ENCODE results near the gene TUT4.

TUT4 gene

GRCh38 chr1:52504720-52505119 is 48.2 kb downstream of the TUT4 start:
- no peaks in the 10 kb centered on the region; the same call in 1 of the 2 replicates for H3K79me2 ChIP-seq (ENCODE audit: low read length)
- no peak overlapping the region for H3K4me3 ChIP-seq (ENCODE audit: low read length)
- H3K4me1 ChIP-seq (ENCODE audit: low read length), result no peaks in the 10 kb centered on the region
- TF ChIP-seq CTCF (IDR thresholded peaks at IDR 0.05; ENCODE audit: low read depth, low read length) (no peak), EZH2phosphoT487 (IDR thresholded peaks at IDR 0.05; ENCODE audit: low read depth) (no peak)
- H3K9ac ChIP-seq (ENCODE audit: low read length), result no peak overlapping the region
- H3K27ac ChIP-seq (ENCODE audit: low read length), result no peak overlapping the region
- H2AFZ ChIP-seq (ENCODE audit: low read depth, low read length), result no peak overlapping the region
- no peaks in the 10 kb centered on the region for H3K27me3 ChIP-seq (ENCODE audit: low read depth, low read length)
- H3K9me3 ChIP-seq (ENCODE audit: insufficient read depth, low read length), result no peaks in the 10 kb centered on the region
- H4K20me1 ChIP-seq (ENCODE audit: insufficient read depth, low read length), result no peaks in the 10 kb centered on the region
- peaks cover 6% of the 10 kb centered on the region for H3K36me3 ChIP-seq (replicated peaks; ENCODE audit: low read depth, low read length)
- H3K4me2 ChIP-seq (ENCODE audit: low read length), result no peak overlapping the region

GRCh38 chr1:52503706-52504105 is 49.2 kb downstream of the TUT4 start:
- peaks cover 6% of the 10 kb centered on the region for H3K36me3 ChIP-seq (replicated peaks; ENCODE audit: low read depth, low read length)
- H3K9me3 ChIP-seq (ENCODE audit: insufficient read depth, low read length), result no peaks in the 10 kb centered on the region
- no peaks in the 10 kb centered on the region for H4K20me1 ChIP-seq (ENCODE audit: insufficient read depth, low read length)
- H2AFZ ChIP-seq (ENCODE audit: low read depth, low read length), result no peak overlapping the region
- H3K27ac ChIP-seq (ENCODE audit: low read length), result no peak overlapping the region
- H3K4me3 ChIP-seq (ENCODE audit: low read length), result no peak overlapping the region
- H3K9ac ChIP-seq (ENCODE audit: low read length), result no peak overlapping the region
- H3K79me2 ChIP-seq (ENCODE audit: low read length), result peaks cover 5% of the 10 kb centered on the region; the same call in 1 of the 2 replicates
- TF ChIP-seq EZH2phosphoT487 (IDR thresholded peaks at IDR 0.05; ENCODE audit: low read depth) (no peak), CTCF (IDR thresholded peaks at IDR 0.05; ENCODE audit: low read depth, low read length) (no peak)
- no peaks in the 10 kb centered on the region for H3K27me3 ChIP-seq (ENCODE audit: low read depth, low read length)
- H3K4me1 ChIP-seq (ENCODE audit: low read length), result no peaks in the 10 kb centered on the region
- H3K4me2 ChIP-seq (ENCODE audit: low read length), result no peak overlapping the region

- no peaks in the 10 kb centered on the region for H3K4me1 ChIP-seq (ENCODE audit: low read length)
- TF ChIP-seq CTCF (IDR thresholded peaks at IDR 0.05; ENCODE audit: low read depth, low read length), result no peak
- TF ChIP-seq EZH2phosphoT487 (IDR thresholded peaks at IDR 0.05; ENCODE audit: low read depth), result no peak
- H2AFZ ChIP-seq (ENCODE audit: low read depth, low read length), result no peak overlapping the region
- H3K4me3 ChIP-seq (ENCODE audit: low read length), result no peak overlapping the region
- H3K9me3 ChIP-seq (ENCODE audit: insufficient read depth, low read length), result no peaks in the 10 kb centered on the region
- no peak overlapping the region for H3K27ac ChIP-seq (ENCODE audit: low read length)
- H3K9ac ChIP-seq (ENCODE audit: low read length), result no peak overlapping the region
- no peak overlapping the region for H3K4me2 ChIP-seq (ENCODE audit: low read length)
- peaks cover 6% of the 10 kb centered on the region for H3K36me3 ChIP-seq (replicated peaks; ENCODE audit: low read depth, low read length)
- peaks cover 5% of the 10 kb centered on the region for H3K79me2 ChIP-seq (ENCODE audit: low read length)
- H4K20me1 ChIP-seq (ENCODE audit: insufficient read depth, low read length), result no peaks in the 10 kb centered on the region
- no peaks in the 10 kb centered on the region for H3K27me3 ChIP-seq (ENCODE audit: low read depth, low read length)
Measured at GRCh38 chr1:52502789-52503188, 50.1 kb downstream of the TUT4 start.

GRCh38 chr1:52487632-52488031 is 65.3 kb downstream of the TUT4 start:
- H3K27ac ChIP-seq (ENCODE audit: low read length), result no peak overlapping the region
- H3K27me3 ChIP-seq (ENCODE audit: low read depth, low read length), result no peaks in the 10 kb centered on the region
- no peaks in the 10 kb centered on the region for H3K9me3 ChIP-seq (ENCODE audit: insufficient read depth, low read length)
- TF ChIP-seq EZH2phosphoT487 (IDR thresholded peaks at IDR 0.05; ENCODE audit: low read depth) (no peak), CTCF (IDR thresholded peaks at IDR 0.05; ENCODE audit: low read depth, low read length) (no peak)
- no peaks in the 10 kb centered on the region for H3K79me2 ChIP-seq (ENCODE audit: low read length)
- peaks cover 6% of the 10 kb centered on the region for H3K36me3 ChIP-seq (replicated peaks; ENCODE audit: low read depth, low read length)
- H3K4me2 ChIP-seq (ENCODE audit: low read length), result no peak overlapping the region
- no peak overlapping the region for H3K4me3 ChIP-seq (ENCODE audit: low read length)
- H3K9ac ChIP-seq (ENCODE audit: low read length), result no peak overlapping the region
- no peaks in the 10 kb centered on the region for H4K20me1 ChIP-seq (ENCODE audit: insufficient read depth, low read length)
- no peak overlapping the region for H2AFZ ChIP-seq (ENCODE audit: low read depth, low read length)
- no peaks in the 10 kb centered on the region for H3K4me1 ChIP-seq (ENCODE audit: low read length)

Measured in OCI-LY3 (cell line).